Measurements from ENCODE around the gene ZNF547. TPM values are rescaled to one million over a fixed set of nuclear protein-coding genes. Genes with fewer than 3 reads are reported as not detected.

Gene ZNF547
- 0.73 and 1.8 TPM in 2 replicates for total RNA-seq

GRCh38 chr19:57362997-57363687, at the start of gene ZNF547, which contains the start of gene TRAPPC2B:
TSS of gene ZNF547 (plus strand) at chr19:57363551. CDS start at chr19:57368556, 5,005 bp downstream.
TSS of gene TRAPPC2B (plus strand) at chr19:57363551. CDS start at chr19:57364834, 1,283 bp downstream.

DNA sequence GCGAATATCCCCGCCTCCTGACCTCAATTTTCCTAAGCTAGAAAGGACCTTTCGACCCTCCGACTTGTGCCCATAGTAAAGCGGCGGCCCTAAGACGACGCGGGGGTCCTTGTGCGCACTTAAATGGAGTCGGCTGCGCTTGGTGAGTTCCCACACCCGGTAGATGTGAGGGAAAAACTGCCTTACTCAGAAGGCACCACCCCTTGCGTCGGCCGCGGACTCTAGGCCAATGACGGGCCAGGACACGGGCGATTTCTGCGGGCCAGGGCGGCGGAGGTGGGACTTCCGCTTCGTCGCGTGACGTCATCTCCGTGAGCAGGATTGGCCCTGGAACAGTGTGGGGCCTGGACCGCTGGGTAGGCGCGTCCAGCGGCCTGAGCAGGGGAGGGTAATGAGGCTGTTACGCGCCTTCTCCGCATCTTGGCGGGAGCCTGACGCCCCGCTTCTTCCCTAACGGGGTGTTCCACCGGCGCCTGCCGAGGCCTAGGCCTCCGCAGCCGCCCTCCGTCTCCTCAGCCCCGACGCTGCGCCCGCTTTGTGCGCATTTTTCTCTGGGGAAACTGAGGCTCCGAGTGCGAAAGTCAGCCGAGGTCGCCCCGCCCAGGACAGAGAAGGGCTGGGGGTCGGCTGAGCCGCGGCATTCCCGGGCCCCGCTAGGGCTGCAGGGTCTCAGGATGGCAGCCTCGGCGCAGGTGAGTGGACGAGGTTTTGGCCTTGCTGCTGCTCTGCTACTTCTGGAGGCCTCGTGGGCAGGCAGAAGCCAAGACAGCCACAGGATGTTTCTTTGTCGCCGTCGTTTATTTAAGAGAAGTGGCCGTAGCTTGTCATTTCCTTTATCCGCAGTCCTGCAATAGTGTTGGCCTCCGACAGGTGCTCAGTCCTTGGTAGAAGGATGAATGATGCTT, 42.9 kb upstream of the ZNF547 start, which contains the start of gene ZNF543:
Gene ZNF543, plus strand, starts transcription at position 293 of the 905 bp plus-strand sequence. Its CDS starts 382 bp downstream, at position 675.

GRCh38 chr19:57350877-57351805, 12.2 kb upstream of the ZNF547 start, which contains the start of gene ZNF304:
TSS of gene ZNF304 (plus strand) at chr19:57351271. CDS start at chr19:57351665, 394 bp downstream.

DNA sequence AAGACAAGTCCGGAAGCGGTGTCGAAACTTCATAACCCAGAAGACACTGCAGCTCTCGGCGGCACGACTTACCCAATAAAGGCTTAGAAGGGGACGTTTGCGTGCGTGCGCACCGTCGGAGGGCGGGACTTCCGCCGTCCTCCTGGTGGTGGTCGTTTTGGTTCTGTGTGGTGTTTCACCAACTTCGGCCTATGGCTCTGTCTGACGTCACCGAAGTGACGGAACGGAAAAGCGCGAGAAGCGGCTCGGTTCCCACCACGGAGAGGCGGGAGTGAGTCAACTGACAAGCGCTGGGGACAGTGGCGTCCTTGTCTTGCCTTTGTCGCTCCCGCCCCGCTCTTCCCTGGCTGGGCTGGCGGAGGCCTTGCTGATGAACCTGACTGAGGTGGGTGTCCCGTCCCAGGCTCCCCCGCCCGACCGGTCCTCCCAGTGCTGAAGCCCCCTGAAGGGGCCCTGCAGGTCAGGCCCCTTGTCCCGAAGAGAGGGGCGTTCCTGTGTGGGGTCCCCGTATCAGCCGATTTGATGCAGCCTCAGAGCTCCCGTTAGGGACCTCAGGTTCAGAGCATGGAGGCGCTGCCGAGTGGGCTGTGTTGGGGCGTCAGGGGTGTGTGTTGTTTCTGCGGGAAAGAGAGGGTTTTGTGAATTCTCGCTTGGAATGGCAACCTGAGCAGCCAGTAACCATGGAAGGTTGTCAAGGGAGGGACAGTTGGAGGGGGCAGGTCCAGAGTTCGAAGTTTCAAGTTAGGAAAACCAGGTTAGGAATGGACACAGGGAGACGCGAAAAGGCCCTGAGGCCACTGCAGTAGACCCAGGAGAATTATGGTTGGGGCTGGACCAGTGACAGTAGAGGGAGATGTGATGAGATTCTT, 26.6 kb downstream of the ZNF547 start, which contains the start of gene ZNF548:
Gene ZNF548, plus strand, starts transcription at position 125 of the 869 bp plus-strand sequence. Its CDS starts 246 bp downstream, at position 371.

GRCh38 chr19:57410877-57411671, 47.7 kb downstream of the ZNF547 start, which contains the start of gene ZNF17:
TSS of gene ZNF17 (plus strand) at chr19:57411161. CDS start at chr19:57413616, 2,455 bp downstream.

Other genes with a start within 250 kb of the ZNF547 start
- gene USP29, start 243.6 kb upstream of the ZNF547 start, total RNA-seq: not detected in 2 replicates
- gene ZIM3, start 218.3 kb upstream of the ZNF547 start, total RNA-seq: not detected in 2 replicates
- not detected in 2 replicates for gene DUXA, start 196.1 kb upstream of the ZNF547 start, total RNA-seq
- gene ZNF264, start 172.1 kb upstream of the ZNF547 start, total RNA-seq: 12.5 and 18.4 TPM in 2 replicates
- 0.39 and 0.73 TPM in 2 replicates for gene AURKC, start 132.5 kb upstream of the ZNF547 start, total RNA-seq
- gene ZNF805, start 122.9 kb upstream of the ZNF547 start, total RNA-seq: 16.2 and 17.4 TPM in 2 replicates
- gene ZNF460, start 83.1 kb upstream of the ZNF547 start, total RNA-seq: 44.2 and 54.4 TPM in 2 replicates
- gene ZNF543, start 43.1 kb upstream of the ZNF547 start, total RNA-seq: 5.9 and 7.0 TPM in 2 replicates
- 6.2 and 6.5 TPM in 2 replicates for gene ZNF304, start 12.3 kb upstream of the ZNF547 start, total RNA-seq
- 4.5 and 7.3 TPM in 2 replicates for gene TRAPPC2B, start within 50 bp of the ZNF547 start, total RNA-seq
- gene ZNF548, start 26.3 kb downstream of the ZNF547 start, total RNA-seq: 10.9 and 11.0 TPM in 2 replicates
- 7.3 and 8.8 TPM in 2 replicates for gene ZNF17, start 47.6 kb downstream of the ZNF547 start, total RNA-seq
- 5.9 and 10.9 TPM in 2 replicates for gene ZNF749, start 71.8 kb downstream of the ZNF547 start, total RNA-seq
- under 0.01 and 0.39 TPM in 2 replicates for gene VN1R1, start 93.6 kb downstream of the ZNF547 start, total RNA-seq
- 7.0 and 10.4 TPM in 2 replicates for gene ZNF772, start 114.0 kb downstream of the ZNF547 start, total RNA-seq
- 5.7 and 7.3 TPM in 2 replicates for gene ZNF419, start 124.2 kb downstream of the ZNF547 start, total RNA-seq
- 8.0 and 8.5 TPM in 2 replicates for gene ZNF773, start 136.4 kb downstream of the ZNF547 start, total RNA-seq
- 1.8 and 2.5 TPM in 2 replicates for gene ZNF549, start 163.8 kb downstream of the ZNF547 start, total RNA-seq
- 5.1 and 5.9 TPM in 2 replicates for gene ZNF550, start 196.3 kb downstream of the ZNF547 start, total RNA-seq
- gene ZNF416, start 215.4 kb downstream of the ZNF547 start, total RNA-seq: 3.3 and 4.8 TPM in 2 replicates
- 4.4 and 4.9 TPM in 2 replicates for gene ZIK1, start 220.6 kb downstream of the ZNF547 start, total RNA-seq
- gene ZNF530, start 236.3 kb downstream of the ZNF547 start, total RNA-seq: 2.2 and 2.7 TPM in 2 replicates